GM21381 (cell line): ENCODE data around the gene ANTXRL.
A peak's percentile ranks its signal among the peaks of the same experiment; 100 is the strongest.
"Not testable (repeated sequence)": the region's sequence is repeated elsewhere in the genome, so short reads cannot be mapped to it uniquely, and the experiment has no call there.

ENCODE experiments used
- ATAC-seq: cut with Tn5 transposase; IDR thresholded peaks from one replicate; pipeline ENCODE4 v1.9.1; 2021; ENCODE audit warnings: mild to moderate bottlenecking, moderate library complexity; ENCODE audit not compliant: unreplicated experiment

The ANTXRL gene

DNA sequence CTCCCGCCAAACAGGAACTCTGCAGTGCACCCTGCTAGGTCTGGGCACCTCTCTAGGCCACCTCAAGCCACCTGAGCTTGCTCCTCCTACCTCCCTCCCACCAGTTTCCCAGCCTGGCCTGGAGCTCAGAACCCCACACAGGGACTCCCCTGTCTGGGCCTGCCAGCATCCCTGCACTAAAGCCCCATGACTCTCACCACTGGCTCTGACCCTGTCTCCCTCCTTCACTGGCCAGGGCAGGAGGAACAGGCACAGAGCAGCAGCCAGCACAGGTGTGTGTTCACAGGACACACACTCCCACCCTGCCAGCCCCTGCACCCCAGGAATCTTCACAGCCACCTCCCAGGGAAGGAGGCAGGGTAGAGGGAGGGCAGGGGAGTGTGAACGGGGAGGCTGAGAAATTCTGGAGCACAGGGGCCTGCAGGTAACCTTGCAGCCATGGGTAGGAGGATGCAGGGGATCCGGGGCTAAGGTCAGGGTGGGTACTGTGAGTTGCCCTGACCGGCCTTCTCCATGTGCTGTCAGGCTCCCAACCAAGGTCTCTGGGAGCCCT, 13.9 kb upstream of the ANTXRL start:
- ATAC-seq: no peak

DNA sequence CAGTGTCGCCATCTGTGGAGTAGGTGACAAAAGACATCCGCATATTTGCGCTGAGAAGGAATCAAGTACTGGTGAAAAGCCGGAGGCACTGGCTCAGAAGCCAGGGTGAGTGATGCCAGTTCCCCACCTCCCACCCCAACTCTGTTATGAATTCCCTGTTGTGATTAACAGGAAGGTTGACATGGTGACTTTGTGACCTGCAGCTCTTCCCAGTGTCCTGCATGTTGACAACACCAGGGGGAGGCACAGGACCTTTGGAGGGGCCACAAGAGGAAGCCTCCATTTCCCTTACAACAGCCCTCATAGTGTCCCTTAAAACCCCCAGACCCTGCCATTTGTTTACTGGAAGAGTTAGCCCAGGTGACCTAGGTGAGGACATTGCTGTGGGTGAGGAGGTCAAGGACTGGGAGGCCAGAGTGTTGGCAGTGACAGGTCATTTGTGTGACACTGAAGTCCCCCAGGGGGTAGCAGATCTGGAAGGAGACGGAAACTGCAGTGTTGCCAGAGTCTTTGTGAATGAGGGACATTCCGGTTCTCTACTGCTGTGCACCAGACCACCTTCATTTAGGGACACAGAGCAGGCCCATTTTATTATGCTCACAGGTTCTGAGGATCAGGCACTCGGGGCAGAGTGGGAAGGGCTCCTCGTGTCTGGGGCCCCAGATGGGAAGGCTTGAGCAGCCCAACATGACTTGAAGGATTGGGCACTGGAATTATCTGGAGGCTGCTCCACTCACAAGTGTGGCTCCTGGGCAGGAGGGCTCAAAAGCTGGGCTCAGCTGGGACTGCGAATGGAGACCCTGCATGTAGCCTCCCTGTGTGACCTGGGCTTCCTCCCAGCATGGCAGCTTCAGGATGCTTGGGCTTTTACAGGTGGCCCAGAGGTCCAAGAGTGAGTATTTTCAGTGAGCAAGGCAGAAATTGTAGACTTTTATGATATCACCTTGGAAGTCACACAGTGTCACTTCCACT, 13.0 kb upstream of the ANTXRL start:
- no peak for ATAC-seq

DNA sequence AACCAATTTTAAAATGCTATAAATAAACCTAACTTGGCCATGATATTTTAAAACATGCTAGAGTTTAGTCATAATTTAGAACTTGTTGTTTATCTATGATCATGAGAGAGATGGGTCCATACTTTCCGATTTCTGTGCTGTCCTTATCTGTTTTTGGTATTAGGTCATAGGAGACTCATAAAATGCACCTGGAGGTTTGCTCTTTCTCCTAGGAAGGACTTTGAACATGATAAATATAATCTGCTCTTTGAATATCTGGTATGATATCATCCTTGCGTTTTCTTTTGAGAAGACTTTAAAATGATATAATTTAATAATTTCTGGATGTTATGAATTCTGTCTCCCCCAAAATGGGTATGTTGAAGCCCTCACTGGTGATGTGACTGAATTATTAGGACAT, 9.0 kb upstream of the ANTXRL start:
- no peak for ATAC-seq

DNA sequence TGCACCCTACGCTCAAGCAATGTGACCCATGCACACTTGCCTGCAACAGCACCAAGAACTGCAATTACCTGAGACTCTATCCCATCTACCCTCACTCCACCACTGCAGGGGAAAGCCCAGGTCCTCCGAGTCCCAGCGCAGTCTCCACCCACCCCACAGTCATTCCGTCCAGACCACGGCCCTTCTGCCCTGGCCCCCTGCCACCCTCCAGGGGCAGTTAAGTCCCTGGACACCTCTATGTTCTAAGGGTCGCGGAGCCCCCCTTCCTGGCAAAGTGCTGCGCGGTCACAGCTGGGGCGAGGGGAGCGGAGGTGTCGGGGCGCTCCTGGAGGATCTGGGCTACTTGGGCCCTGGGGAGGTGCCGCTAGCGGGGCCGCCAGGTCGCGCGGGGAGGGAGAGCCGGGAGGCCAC, 4.4 kb upstream of the ANTXRL start:
- ATAC-seq: not testable (repeated sequence)

DNA sequence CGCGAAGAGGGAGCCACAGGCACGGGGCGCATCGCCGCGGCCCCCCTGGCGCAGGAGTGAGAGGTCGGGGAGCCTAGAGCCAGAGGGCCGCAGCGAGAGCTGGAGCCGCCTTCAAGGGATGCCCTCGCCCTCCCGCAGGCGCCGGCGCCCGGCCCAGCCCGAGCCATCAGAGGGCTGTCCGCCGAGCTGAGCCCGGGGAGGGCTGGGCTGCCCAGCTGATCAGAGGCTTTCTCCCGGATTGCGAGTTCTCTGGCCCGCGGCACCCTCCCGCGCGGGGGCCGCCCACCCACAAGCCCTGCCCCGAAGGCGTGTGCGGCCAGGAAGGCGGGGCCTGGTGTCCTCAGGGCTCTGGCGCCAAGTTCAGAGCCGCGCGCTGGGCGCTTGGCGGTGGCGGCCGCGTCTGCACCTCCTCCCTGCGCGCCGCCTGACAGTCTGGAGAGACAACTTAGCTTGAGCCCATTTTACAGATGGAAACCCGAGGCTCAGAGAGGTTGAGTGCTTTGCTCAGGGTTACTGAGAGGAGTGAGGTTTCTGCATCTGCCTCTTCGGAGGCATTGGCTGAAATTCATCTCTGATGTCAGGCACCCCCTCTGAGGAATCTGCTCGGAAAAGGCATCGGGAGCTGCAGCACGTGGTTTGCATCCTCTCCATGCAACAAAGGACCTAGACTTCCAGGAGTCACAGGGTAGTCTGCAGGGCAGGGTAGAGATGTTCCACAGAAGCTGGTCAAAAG, 3.8 kb upstream of the ANTXRL start:
- peak; percentile 34 for ATAC-seq

DNA sequence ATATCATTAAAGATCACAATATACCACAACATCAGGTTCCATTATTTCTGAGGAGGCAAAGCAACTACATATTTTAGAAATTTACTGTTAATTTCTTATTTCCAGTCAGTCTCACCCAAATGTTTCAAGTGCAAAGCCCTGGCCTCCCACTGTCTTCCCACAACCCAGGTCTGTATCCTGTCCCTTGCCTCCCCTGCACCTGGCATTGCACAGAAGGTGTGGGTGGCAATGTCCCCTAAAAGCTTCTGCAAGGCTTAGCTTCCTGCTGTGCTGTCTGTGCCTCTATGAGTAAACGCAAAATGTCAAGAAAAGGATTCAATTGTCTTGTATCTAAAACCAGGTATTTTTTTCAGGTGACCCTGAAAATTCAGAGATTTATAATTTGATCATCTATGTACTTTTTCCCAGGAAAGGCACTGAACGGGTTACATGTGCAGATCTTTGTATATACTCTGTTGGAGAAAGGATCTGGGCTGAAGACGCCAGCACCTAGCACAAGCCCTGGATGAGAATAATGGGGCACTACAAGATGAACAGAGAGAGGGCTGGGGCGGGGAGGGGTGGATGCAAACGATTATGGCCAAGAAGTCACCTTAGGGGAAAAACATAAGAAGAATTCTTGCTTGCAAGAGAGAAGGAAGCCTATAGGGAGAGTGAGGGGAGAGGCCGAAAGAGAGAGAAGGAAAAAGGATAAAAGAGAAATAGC, 3.1 kb upstream of the ANTXRL start:
- ATAC-seq: no peak

DNA sequence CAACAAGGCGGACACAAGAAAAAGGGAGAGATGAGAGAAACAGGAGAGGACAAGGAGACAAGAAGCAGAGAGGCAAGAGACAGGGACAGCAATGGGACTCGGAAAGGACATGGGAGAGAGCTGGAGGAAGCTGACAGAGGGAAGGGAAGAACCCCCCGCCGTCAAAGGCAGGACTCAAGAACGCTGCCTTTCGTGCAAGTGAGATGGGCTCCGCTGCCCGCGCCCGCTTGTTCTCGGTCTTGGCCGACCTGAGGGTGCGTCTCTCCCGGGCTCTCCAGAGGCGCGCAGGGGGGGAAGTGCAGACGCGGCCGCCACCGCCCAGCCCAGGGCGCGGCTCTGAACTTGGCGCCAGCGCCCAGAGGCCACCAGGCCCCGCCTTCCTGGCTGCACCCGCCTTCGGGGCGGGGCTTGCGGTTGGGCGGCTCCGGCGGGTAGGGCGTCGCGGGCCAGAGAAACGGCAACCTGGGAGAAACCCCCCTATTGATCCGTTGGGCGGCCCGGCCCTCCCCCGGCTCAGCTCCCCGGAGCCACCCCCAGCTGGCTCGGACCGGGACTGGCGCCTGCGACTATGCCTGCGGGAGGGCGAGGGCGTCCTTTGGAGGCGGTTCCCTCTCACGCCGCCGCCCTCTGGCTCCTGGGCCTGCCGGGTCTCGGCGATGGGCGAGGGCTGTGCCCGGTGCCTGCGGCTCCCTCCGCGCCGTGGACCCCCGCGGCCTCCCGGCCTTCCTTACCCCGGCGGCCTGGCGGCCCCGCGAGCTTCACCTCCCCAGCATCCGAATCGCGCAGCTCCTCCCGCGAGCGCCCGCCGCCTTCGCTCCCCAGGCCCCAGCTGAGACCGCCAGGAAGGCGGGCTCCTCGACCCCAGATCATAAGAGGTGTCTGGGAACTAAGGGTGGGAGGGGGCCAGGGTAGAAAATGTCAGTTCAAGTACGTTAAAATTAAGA, 2.2 kb upstream of the ANTXRL start:
- peak; percentile 94 for ATAC-seq

DNA sequence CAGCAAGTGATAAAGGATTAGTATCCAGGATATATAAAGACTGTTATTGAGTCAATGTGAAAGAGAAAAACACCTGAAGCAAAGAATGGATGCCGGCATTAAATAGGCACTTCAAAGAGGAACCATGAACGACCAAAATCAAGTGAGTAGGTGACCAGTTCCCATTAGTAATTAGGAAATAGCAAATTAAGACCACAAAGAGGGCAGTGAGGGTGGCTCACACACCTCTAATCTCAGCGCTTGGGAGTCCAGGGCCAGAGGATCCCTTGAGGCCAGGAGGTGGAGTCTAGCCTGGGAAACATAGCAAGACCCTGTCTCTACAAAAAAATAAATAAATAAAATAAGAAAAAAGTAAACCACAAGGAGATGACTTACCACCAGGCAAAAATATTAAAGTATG, 1.5 kb upstream of the ANTXRL start:
- no peak for ATAC-seq

DNA sequence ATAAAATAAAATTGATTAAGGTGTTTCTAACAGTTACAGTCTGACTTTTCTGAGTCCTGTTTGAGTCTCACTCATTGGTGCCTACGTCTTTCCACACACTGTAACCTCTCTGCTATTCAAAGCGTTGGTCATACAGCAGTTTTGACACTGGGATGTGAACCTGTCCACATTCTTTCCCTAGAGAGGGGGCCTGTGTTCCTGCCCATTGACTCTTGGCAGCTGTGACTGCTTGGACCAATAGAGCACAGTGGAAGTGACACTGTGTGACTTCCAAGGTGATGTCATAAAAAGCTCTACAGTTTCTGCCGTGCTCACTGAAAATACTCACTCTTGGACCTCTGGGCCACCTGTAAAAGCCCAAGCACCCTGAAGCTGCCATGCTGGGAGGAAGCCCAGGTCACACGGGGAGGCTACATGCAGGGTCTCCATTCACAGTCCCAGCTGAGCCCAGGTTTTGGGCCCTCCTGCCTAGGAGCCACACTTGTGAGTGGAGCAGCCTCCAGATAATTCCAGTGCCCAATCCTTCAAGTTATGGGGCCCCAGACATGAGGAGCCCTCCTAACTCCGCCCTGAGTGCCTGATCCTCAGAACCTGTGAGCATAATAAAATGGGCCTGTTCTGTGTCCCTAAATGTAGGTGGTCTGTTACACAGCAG, 704 bp upstream of the ANTXRL start:
- no peak for ATAC-seq

DNA sequence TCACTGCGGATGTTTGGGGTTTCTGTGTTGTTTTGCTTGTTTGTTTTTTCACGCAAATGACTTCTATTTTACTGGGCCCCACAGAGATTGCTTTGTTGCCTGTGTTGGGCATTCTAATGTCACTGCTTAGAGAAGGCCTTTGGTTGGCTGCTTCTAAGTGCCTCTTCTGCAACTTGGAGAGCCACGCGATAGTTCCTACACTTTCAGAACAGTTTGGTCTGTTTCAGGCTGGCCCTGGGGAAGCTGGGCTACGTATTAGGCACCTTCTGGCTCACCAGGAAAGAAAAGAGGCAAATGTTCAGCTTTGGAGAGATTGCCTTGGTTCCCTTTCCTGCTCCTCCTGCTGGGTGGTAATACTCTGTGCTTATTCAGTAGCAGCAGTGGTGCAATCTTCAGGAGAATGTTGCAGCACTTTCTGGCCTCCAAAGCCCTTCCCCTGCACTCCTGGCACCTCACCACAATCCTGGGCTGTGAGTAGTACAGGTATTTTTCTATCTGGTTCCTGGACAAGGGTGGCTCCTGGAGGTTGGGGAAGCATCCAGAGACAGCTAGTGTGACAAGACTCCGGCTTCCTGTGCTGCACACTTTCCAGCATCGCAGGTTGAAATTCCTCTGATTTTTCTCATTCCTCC, 1.2 kb downstream of the ANTXRL start:
- no peak for ATAC-seq

DNA sequence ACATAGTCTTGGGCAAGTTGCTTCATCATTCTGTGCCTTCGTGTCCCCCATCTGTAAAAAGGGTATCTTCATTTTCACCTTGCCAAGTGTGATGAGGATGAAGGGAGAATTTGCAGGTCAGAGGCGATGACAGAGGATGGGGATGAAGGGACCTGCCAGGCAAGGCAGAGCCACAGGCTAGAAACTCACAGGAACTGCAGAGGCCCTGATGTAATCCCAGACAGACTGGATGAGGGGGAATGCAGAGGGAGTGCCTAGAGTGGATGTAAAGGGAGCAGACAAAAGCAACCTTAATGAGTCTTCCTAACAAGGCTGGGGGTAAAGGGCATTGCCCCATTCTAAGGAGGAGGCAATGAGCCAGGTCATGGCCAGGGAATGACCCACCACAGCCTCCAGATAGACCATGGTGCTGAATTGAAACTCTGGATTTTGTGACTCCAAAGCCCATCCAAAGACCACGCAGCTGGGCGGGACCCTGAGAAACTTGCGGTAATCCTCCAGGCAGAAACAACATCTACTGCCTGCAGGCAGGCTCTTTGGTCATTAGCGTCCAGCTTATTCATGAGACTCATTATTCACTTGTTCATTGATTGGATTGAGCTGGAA, 1.9 kb downstream of the ANTXRL start:
- no peak for ATAC-seq

DNA sequence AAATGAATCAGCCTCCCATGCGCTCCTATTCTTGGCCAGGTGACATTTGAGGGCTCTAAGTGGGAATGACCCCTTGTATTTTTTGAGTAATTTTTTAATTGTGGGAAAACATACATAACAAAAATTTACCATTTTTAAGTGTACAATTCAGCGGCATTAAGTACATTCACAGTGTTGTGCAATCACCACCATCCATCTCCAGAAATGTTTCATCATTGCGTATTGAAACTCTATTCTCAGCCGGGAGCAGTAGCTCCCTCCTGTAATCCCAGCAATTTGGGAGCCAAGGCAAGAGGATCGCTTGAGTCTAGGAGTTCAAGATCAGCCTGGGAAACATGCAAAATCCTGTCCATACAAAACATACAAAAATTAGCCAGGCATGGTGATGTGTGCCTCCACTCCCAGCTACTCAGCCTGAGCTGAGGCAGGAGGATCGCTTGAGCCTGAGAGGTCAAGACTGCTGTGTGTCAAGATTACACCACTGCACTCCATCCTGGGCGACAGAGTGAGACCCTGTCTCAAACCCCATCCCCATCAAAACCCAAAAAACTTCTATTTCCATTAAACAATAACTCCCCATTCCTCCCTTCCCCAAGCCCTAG, 2.5 kb downstream of the ANTXRL start:
- ATAC-seq: no peak

DNA sequence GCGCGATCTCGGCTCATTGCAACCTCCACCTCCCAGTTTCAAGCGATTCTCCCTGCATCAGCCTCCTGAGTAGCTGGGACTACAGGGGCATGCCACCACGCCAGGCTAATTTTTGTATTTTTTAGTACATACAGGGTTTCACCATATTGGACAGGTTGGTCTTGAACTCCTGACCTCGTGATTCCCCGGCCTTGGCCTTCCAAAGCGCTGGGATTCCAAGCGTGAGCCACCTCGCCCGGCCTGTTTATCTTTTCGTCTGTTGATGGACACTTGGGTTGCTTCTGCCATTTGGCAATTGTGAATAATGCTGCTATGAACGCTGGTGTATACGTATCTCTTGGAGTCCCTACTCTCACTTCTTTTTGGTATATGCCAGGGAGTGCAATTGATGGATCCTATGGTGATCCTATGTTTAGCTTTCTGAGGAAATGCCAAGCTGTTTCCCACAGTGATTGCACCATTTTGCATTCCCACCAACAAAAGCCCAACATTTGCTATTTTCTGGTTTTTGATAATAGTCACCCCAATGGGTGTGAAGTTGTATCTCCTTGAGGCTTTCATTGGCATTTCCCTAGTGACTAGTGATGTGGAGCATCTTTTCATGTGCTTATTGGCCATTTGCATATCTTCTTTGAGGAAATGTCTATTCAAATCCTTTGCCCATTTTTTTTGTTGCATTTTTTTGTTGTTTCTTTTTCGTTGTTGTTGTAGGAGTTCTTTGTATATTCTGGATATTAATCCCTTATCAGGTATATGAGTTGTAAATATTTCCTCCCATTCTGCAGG, 3.5 kb downstream of the ANTXRL start:
- ATAC-seq: no peak

DNA sequence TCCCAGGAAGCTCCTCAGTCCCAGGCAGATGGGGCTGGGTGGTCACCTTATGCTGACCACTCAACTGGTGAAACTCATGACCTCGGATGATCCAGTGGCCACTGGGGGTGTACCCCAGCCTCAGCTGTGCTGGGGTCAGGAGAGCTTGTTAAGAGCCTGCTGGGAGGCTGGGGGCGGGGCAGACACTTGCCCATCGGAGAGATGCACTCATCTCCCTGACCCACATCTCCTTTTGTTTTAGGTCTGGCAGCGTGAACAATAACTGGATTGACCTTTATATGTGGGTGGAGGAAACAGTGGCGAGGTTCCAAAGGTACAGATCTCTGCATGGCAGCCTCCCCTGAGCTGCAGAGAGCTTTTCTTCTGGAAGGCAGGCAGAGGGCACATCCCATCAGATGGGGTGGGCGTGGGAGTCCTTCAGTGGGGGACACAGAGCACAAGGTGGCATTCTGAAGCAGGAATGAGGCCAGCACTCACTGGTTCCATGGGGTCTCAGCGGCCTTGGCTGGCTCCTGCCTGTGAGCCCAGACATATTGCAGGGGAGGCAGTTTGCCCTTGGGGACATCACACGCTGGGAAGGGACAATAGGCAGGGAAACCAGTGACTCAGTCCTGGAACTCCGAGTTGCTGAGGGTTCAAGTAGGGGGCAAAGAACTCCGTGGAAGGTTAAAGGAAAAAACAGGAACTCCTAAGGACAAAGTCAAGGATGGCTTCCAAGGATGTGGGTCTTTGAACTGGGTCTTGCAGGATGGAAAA, 5.2 kb downstream of the ANTXRL start:
- ATAC-seq: no peak

DNA sequence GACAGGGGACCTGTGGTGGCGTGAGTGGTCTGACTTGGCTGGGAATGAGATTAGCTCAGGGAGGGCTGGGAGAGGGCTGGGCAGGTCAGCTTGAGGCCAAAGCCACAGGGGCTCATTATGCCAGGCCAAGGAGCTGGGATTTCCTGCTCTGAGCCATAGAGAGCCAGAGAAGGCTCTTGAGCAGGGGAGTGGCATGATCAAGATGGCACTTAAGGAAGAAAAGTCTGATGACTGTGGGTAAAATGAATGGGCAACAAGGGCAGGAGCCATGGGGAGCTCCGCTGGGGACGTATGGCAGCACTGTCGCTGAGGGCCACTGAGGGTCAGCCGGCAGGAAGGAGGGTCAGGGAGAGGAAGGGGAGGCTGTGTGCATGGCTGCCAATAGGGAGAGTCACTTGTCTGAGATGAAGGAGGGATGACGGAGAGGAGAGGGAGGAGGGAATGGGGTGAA, 5.8 kb downstream of the ANTXRL start:
- ATAC-seq: no peak

DNA sequence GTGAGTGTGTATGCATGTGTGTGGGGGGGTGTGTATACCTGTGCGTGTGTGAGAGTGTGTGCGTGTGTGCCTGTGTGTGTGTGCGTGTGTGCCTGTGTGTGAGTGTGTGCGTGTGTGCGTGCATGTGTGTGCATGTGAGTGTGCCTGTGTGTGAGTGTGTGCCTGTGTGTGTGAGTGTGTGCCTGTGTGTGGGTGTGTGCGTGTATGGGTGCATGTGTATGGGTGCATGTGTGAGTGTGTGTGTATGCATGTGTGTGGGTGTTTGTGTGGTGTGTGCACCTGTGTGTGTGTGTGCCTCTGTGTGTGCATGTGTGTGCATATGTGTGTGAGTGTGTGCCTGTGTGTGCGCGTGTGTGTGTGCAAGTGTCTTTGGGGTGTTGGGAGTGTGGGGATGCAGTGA, 6.4 kb downstream of the ANTXRL start:
- ATAC-seq: no peak
